ENCODE data around the gene ATP8B3.

The ATP8B3 gene

DNA sequence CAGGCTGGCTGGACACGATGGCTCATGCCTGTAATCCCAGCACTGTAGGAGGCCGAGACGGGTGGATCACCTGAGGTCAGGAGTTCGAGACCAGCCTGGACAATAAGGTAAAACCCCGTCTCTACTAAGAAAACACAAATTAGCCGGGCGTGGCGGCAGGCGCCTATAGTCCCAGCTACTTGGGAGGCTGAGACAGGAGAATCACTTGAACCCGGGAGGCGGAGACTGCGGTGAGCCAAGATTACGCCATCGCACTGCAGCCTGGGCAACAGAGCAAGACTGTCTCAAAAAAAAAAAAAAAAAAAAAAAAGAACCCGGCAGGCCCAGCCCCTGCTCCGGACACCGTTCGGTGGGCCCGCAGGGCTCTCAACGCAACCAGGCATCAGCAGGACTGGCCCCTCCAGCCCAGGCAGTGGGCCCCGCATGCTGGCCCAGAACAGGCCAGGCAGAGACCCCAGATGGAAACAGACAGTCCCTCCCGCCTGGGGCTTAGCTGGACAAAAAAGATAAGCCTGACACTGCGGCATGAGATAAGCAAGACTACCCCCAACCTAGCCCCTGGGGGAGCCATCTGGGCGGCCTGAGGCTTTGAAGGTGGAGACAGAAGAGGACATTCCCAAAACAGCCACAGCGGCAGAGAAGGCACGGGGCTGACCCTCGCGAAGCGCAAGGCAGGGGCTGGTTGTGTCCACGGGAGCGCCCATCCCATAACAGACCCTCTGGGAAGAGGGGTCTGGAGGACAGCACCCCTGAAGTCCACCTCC, 24.6 kb upstream of the ATP8B3 start:
- no peak for DNase-seq (ENCODE audit: low read depth in 2 of 2)

DNA sequence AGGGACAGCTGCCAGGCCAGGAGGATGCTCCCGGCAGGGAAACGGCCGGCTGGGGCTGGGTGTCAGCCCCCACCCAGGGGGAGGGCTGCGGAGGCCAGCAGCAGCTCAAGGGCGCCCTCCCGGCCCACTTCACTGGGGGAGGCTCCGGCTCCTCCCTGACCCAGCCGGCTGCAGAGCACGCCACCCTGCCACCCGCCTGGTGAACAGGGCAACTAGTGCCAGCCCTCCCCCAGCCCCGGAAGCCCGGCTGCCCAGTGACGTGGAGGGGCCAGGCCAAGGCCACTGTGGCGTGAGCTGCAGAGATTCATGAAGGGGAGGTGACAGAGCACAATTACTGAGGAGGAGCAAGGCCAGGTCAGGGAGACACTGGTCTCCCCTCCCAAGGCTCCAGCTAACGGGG, 21.5 kb upstream of the ATP8B3 start:
- DNase-seq (ENCODE audit: low read depth in 2 of 2), result no peak

DNA sequence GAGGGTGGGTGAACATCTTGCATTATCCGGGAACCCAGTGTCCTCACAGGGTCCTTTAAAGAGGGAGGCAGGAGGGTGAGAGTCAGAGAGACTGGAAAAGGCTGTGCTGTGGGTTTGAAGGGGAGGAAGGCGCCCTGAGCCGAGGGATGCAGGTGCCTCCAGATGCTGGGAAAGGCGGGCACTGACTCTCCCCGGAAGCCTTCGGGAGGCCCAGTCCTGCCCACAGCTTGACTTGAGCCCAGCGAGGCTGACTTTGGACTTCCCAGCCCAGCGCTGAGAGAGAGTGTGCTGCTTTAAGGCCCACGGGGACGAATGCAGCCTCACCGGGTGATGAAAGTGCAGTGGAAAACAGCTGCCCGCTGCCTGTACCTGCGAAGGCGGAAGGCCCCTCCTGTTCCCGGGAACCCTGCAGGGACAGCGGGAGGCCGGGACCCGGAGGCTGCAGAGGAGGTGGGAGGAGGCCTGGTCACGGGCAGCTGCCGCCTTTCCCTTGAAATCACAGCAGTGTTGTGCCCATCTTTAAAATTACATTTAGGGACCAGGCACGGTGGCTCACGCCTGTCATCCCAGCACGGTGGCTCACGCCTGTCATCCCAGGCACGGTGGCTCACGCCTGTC, 20.1 kb upstream of the ATP8B3 start:
- no peak for DNase-seq (ENCODE audit: low read depth in 2 of 2)

- no peak for DNase-seq (ENCODE audit: low read depth in 2 of 2)
Measured at GRCh38 chr19:1830978-1831377, 18.9 kb upstream of the ATP8B3 start.

DNA sequence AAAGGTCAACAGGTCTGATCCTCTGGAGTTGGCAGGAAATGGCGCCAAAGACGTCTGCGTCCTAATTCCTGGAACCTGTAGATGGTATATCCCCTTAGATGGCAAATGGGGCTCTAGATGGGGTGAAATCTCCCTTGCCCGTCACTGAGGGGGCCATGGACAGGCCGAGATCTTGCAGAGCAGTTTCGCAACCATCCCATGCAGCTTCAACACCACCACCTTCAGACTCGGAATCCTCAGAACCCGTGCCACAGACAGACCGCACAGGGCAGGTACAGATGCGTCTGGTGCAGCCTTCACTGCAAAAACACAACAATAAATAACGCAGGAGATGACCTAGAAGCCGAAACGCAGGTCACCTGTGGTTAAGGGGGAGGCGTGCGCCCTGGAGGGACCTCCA, 18.5 kb upstream of the ATP8B3 start:
- no peak for DNase-seq (ENCODE audit: low read depth in 2 of 2)

GRCh38 chr19:1829958-1830357, 17.9 kb upstream of the ATP8B3 start:
- no peak for DNase-seq (ENCODE audit: low read depth in 2 of 2)

- no peak for DNase-seq (ENCODE audit: low read depth in 2 of 2)
Measured at GRCh38 chr19:1828279-1829238, 16.5 kb upstream of the ATP8B3 start.

DNA sequence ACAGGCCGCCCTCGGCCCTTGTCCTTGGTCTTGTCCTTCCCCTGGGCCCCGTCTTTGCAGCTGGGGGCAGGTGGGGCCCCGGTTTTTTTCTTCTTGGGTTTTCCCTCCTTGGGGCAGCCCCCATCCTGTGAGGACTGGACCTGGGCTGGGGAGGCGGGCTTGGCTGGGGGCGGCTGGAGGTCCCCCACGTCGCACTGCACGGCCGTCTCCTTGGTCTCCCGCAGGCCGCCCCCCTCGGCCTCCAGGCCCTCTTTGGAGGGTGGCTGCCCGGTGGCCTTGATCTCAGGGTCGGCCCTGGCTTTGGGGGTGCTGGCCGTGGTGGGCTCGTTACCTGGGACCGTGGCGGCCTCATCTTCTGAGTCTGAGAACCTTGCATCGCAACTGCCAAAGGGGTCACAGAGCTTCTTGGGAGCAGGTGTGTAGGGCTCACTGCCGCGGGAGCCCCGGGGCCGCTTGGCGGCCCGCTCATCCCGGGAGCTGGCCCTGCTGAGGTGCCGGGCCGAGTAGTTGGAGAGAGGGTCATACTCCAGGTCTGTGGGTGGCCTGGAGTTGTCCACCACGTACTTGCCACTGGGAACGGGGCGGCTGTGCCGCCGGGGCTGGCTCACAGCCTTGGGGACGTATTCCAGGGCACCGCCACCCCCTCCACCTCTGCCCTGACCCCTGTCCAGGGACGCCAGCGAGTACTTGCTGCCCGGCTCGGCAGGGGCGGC, 15.6 kb upstream of the ATP8B3 start:
- DNase-seq (ENCODE audit: low read depth in 2 of 2), result no peak

GRCh38 chr19:1826557-1827521, 14.8 kb upstream of the ATP8B3 start:
- DNase-seq (ENCODE audit: low read depth in 2 of 2), result no peak

GRCh38 chr19:1825909-1826556, 14.0 kb upstream of the ATP8B3 start:
- DNase-seq (ENCODE audit: low read depth in 2 of 2), result peak in 1 of 2 experiments; percentile 19

GRCh38 chr19:1824252-1824622, 12.2 kb upstream of the ATP8B3 start:
- no peak for DNase-seq (ENCODE audit: low read depth in 2 of 2)

GRCh38 chr19:1823539-1824251, 11.6 kb upstream of the ATP8B3 start:
- DNase-seq (ENCODE audit: low read depth in 2 of 2), result no peak

GRCh38 chr19:1823020-1823419, 10.9 kb upstream of the ATP8B3 start:
- no peak for DNase-seq (ENCODE audit: low read depth in 2 of 2)

- DNase-seq (ENCODE audit: low read depth in 2 of 2), result no peak
Measured at GRCh38 chr19:1822210-1822609, 10.1 kb upstream of the ATP8B3 start.

DNA sequence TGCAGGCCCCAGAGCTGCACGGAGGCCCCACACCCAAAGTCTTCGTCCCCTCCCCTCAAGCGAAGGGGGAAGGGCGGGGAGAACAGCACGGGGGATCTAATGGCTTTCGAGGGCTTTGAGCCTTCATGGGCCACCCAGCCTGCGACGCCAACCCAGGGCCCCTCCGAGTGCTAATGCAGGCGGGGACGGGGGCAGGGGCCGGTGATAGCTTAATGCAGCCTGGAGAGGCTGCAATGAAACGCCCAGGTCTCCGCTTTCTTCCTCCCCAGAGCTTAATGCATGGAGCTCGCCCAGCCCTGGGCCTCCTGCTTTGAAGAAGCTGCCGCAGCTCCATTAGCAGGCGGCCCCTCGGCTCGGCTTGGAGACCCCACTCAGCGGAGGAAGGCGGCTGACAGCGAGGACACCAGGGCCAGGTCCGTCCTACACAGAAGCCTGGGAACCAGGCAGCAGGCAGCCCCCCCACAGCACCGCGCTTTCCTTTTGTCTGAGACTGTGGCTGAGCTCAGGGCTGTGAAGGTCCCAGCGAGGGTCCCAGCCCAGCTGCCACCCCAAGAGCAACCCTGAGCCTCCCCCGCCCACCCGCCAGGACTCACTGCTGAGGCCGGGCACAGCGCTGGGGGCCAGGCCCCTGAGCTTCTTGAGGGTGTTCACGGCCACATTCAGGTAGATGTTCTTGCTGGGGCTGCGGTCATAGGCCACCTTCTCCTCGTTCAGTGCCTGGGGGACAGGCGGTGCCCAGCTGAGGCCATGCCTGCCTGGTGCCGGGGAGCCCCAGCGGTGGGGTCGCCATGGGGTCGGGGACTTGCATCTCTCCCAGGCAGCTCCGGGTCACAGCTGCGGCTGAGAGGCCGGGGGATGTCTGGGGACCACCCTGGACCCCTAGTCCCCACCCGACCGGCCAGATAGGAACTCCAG, 7.5 kb upstream of the ATP8B3 start:
- DNase-seq (ENCODE audit: low read depth in 2 of 2), result no peak

DNA sequence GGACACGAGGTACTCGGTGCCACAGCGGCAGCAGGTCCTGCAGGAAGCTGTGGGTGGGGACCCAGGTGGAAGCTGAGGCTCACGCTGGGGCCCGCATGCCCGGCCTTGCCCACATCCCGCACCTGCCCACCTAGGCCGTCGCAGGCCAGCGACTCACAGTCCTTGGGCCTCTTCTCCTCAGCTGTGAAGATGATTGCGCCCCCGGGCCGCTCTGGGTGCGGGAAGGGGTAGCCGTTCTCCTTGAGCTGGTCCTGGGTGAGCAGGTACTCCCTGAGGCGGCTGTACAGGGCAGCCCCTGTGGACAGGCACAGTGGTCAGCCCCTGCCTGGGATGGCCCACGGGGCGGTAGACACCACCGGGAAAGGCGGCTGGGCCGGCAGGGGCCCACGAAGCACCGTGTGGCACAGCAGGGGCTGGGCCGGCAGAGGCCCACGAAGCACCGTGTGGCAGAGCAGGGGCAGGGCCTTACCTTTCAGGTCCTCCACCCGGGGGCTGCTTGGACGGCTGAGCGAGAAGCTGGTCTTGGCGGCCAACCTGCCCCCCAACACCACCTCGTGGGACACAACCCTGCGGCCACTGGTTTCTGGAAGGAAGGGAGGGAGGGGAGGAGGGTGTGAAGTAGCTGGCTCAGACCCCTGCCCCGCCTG, 6.6 kb upstream of the ATP8B3 start:
- no peak for DNase-seq (ENCODE audit: low read depth in 2 of 2)

- no peak for DNase-seq (ENCODE audit: low read depth in 2 of 2)
Measured at GRCh38 chr19:1817553-1818179, 5.6 kb upstream of the ATP8B3 start.

Measured in fibroblast of skin of left biceps (primary cell).